GM18519 (cell line): ENCODE data around the gene CDON.
"Not testable (repeated sequence)": the region's sequence is repeated elsewhere in the genome, so short reads cannot be mapped to it uniquely, and the experiment has no call there.

ENCODE experiments used
- ATAC-seq: cut with Tn5 transposase; IDR thresholded peaks from one replicate; pipeline ENCODE4 v1.9.1; 2021; ENCODE audit warnings: mild to moderate bottlenecking, moderate library complexity; ENCODE audit not compliant: unreplicated experiment, low FRiP score

CDON gene

GRCh38 chr11:125931116-125931515, 131.6 kb downstream of the CDON start:
- ATAC-seq, result no peak

DNA sequence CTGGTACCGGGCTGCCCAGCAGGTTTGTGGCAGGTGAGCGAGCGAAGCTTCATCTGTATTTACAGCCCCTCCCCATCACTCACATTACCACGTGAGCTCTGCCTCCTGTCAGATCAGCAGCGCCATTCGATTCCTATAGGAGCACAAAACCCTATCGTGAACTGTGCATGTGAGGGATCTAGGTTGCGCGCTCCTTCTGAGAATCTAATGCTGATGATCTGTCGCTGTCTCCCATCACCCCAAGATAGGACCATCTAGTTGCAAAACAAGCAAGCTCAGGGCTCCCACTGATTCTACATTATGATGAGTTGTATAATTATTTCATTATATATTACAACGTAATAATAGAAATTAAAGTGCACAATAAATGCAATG, 132.6 kb downstream of the CDON start:
- ATAC-seq, result no peak

DNA sequence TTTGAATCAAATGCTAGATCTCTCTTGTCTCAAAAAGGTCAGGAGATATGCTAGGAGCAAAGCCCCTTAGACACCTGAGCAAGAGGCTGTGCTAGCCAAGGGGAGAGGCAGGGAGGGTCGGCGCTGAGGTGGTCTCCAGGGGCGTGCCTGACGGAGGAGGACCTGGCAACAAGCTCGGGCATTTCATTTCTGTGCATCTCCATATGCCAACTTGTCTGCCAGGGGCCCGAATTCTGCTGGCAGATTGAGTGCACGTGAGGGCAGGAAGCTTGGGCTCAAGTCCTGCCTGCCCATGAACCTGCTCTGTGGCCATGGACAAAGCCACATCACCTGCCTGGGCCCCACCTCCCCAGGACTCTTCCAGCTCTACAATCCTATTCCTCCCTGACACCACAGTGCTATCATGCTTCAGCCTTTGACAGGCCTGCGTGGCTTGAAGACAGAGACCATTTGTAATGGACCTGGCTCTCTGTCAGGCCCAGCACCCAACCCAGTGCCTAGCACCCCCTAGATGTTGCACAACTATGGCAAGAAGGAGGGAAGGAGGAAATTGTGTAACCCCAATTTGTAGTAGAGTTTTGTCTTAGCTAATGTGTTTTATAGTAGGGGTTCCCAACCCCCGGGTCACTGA, 133.1 kb downstream of the CDON start:
- no peak for ATAC-seq

DNA sequence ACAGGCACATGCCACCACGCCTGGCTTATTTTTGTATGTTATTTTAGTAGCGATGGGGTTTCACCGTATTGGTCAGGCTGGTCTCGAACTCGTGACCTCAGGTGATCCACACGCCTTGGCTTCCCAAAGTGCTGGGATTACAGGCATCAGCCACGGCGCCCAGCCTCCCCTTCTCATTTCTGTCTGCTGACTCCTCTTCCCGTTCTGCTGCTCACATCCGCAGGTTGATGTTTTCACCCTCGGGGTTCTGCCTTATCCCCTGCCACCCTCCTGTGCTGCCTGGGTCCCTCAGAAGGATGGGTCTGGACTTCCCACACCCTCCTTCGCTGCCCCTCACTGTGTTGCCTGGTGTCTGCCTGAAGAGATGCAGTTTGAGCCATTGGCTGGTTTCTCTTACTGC, 136.0 kb downstream of the CDON start:
- ATAC-seq, result no peak

- ATAC-seq, result no peak
Measured at GRCh38 chr11:125925804-125926203, 136.9 kb downstream of the CDON start.

DNA sequence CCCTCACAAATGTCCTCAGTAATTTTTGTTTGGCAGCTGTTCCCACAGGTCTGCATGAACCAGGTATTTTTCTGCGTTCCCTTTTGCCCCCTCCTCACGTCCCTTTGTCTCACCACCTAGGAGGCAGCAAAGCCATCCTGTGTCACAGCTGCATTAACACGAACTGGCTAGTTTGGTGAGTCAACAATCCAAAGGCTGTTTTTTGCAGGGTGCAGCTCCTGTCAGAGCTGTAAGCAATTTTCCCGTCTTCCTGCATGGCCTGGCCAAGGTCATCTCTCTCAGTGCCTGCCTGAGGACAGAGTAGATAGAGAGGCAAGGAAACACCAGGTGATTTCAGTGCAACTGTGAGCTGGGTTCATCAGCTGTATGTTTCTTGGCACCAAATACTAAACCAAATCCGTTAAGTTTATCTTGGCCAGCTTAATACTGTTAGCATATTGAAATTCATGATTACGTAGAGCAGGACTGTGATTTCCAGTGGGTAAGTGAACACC, 137.4 kb downstream of the CDON start:
- no peak for ATAC-seq

GRCh38 chr11:125924384-125925007, 138.2 kb downstream of the CDON start:
- no peak for ATAC-seq

DNA sequence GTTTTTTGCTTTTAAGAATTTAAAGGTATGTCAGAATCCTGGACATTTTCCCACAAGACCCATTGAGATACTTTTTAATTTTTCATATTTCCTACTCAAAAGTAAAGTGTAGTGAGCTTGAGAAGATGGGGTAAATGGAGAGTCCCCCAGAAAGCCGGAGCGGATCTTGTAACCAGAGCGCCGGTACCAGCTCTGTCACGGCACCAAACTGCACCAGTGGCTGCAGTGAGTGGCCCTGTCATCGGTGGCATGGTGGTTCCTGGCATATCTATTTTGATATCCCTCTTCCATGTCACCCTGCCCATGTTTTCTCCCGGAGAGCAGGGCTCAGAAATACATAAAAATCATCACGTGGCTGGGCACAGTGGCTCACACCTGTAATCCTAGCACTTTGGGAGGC, 139.0 kb downstream of the CDON start:
- no peak for ATAC-seq

GRCh38 chr11:125923012-125923579, 139.6 kb downstream of the CDON start:
- ATAC-seq, result no peak

DNA sequence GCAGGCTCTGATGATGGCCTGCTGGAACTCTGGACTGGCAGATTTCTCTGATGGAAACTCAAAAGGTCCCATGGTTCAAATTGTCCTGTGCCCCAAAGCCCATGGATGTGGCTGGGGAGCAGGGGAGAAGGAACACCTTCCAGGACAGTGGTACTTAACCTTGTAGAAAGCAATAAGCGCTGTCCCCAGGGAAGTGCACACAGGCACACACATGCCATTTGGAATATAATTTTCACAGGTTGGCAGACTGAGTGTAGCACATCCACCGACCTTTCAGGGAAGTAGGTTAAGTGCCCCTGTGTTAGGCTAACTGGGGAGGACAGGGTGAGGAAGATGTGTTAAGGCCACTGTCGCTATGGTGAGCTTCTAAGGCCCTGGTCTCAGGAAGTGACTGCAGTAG, 140.5 kb downstream of the CDON start:
- no peak for ATAC-seq

GRCh38 chr11:125921042-125921441, 141.6 kb downstream of the CDON start:
- no peak for ATAC-seq

DNA sequence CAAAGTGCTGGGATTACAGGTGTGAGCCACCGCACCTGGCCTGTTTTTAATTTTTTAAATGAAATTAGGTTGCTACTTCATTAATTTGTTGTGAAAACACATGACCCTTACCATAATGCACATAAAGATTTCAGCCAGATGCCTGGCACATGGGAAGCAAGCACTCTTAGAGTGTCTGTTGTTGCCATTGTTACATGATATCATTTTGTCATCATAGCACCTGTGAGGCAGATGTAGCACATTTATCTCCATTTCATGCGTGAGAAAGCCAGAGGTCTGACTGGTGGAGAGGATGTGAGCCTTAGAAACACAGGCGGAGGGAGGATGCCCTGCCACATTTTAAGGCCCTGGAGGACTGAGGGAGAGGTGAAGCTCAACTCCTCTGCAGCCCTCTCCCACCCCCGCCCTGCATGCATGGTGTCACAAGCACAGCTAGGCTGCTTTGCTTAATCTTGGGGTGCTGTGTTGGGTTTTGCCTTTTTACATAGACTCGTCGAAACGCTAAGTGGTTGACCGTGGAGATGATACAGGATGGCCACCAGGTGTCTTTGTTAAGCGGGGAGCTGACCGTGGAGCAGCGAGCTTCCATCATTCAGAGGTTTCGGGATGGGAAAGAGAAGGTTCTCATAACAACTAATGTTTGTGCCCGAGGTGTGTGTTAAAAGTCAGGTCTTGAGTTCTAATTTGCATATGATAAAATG, 144.4 kb downstream of the CDON start:
- no peak for ATAC-seq

GRCh38 chr11:125916683-125917347, 145.9 kb downstream of the CDON start:
- no peak for ATAC-seq

DNA sequence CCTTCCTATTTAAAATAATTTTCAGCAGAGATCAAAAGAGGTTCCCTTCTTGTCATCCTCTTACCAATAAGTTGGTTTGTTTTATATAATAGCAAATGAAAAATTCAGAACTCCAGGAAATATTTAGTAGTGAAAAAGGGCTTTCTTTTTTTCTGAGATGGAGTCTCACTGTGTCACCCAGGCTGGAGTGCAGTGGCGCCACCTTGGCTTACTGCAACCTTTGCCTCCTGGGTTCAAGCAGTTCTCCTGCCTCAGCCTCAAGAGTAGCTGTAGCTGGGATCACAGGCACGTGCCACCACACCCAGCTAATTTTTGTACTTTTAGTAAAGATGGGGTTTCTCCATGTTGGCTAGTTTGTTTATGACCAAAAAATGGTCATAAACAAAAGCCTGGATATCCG, 148.1 kb downstream of the CDON start:
- ATAC-seq, result not testable (repeated sequence)

DNA sequence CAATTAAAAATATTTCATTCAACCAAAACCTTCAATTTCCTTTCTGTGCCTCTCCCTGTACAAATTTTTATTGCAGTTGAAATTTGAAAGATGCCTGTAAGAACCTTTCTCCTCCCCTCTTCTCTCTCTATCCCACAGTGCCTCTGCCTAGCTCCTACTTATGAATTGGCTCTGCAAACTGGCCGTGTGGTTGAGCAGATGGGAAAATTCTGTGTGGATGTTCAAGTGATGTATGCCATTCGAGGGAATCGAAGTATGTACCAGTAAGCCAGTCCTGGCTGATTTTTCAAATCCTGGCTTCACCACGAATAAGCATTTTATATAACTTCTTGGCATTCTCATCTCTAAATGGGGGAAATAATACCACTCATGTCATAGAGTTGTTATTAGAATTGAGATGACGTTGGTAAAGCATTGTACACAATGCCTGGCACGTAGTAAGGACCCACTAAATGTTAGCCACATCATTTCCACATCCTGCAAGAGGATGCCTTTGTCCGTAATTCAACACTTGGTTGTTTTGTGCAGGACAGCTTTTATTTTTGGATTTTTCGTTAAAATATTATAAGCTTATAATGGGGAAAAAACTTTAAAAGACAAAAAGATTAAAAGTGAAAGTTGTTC, 152.3 kb downstream of the CDON start:
- ATAC-seq, result no peak
